Activated T-cell treated with anti-CD3 and anti-CD28 coated beads for 1 hour (primary cell): Measurements from ENCODE around the gene PTPRE.

Experiments
- DNase-seq: peaks from one replicate; pipeline ENCODE4 v3.0.0-alpha.2; 2020; ENCODE audit warnings: low read depth

Gene PTPRE

DNA sequence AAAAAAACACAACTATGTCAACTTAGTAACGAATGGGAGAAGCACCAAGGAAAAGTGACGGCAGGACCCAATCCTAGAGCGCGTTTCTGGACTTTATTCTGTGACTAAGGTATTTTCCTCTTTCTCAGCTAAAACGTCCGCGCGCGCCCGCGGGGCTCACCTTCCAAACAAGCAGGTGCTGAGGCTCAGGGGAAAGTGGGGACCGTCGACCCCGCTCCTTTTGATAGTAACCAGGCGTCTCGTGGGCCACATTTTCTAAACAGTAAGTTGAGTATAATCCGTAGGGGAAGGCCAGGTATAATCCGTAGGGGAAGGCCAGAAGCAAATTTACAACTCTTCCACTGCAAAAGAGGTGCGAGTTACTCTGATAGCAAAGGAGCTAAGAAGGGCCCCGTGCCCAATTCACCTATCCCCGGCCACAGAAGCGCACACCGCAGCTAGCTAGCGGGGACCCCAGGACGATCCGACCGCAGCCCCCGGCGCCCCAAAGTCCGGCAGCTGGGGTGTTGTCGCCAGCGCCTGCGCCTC, 218.6 kb downstream of the PTPRE start:
- DNase-seq = no peak

- DNase-seq = peak; percentile 88
Observed at GRCh38 chr10:128125944-128126764, 219.3 kb downstream of the PTPRE start, which contains the start of gene MKI67. Gene MKI67, minus strand, starts transcription at chr10:128126423. Its CDS starts 756 bp downstream, at chr10:128125667.

DNA sequence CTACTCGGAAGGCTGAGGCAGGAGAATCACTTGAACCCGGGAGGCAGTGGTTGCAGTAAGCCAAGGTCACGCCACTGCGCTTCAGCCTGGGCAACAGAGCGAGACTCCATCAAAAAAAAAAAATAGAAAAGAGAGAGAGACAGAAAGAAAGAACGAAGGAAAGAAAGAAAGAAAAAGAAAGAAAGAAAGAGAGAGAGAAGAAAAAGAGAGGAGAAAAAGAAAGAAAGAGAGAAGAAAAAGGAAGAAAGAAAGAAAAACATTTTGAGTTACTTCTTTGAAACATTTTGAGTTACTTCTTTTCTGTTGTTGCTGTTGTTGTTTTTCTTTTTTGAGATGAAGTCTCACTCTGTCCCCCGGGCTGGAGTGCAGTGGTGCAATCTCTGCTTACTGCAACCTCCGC, 221.7 kb downstream of the PTPRE start:
- no peak for DNase-seq

DNA sequence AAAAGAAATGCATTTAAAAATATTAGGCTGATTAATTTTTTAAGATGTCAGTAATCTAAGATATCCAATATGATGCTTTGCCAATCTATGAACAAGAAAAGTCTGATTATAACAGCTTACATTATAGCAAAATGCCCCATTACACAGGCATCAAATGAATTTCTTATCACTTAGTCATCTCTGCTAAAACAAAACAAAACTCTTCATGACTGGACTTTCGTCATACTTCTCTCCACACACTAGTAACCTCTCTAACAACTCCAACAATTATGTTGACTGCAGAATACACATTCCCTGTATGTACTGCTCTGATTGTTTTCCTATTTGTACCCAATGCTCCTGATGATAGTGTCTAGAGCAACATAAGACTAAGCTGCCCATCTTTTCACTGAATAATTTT, 223.1 kb downstream of the PTPRE start:
- DNase-seq = no peak
